ENCODE data around the gene ZNF662.

Gene ZNF662

GRCh38 chr3:42887084-42887483 lies 18.9 kb upstream of the ZNF662 start:
- no peak for DNase-seq (ENCODE audit: low read depth)

GRCh38 chr3:42891042-42891441 lies 14.9 kb upstream of the ZNF662 start:
- no peak for DNase-seq (ENCODE audit: low read depth)

- no peak for DNase-seq (ENCODE audit: low read depth)
These were observed 13.8 kb upstream of the ZNF662 start for GRCh38 chr3:42892169-42892568.

- no peak for DNase-seq (ENCODE audit: low read depth)
These were observed 13.1 kb upstream of the ZNF662 start for GRCh38 chr3:42892807-42893206.

- DNase-seq (ENCODE audit: low read depth) = no peak
These were observed 11.0 kb upstream of the ZNF662 start for GRCh38 chr3:42894698-42895579.

GRCh38 chr3:42895580-42895868 lies 10.4 kb upstream of the ZNF662 start:
- DNase-seq (ENCODE audit: low read depth) = no peak

- no peak for DNase-seq (ENCODE audit: low read depth)
These were observed 6.9 kb upstream of the ZNF662 start for GRCh38 chr3:42898896-42899675.

GRCh38 chr3:42900226-42901072 lies 5.5 kb upstream of the ZNF662 start:
- no peak for DNase-seq (ENCODE audit: low read depth)

- DNase-seq (ENCODE audit: low read depth) = no peak
These were observed 4.9 kb upstream of the ZNF662 start for GRCh38 chr3:42901073-42901415.

GRCh38 chr3:42902257-42902656 lies 3.7 kb upstream of the ZNF662 start:
- DNase-seq (ENCODE audit: low read depth) = no peak

GRCh38 chr3:42904076-42904475 lies 1.9 kb upstream of the ZNF662 start:
- no peak for DNase-seq (ENCODE audit: low read depth)

GRCh38 chr3:42905740-42906069 lies 237 bp upstream of the ZNF662 start:
- no peak for DNase-seq (ENCODE audit: low read depth)

GRCh38 chr3:42906848-42907183 lies 874 bp downstream of the ZNF662 start:
- DNase-seq (ENCODE audit: low read depth) = no peak

GRCh38 chr3:42908675-42909074 lies 2.7 kb downstream of the ZNF662 start:
- no peak for DNase-seq (ENCODE audit: low read depth)

- no peak for DNase-seq (ENCODE audit: low read depth)
These were observed 5.6 kb downstream of the ZNF662 start for GRCh38 chr3:42911551-42911950.

GRCh38 chr3:42914771-42915515 lies 9.0 kb downstream of the ZNF662 start:
- DNase-seq (ENCODE audit: low read depth) = no peak

GRCh38 chr3:42923606-42924005 lies 17.7 kb downstream of the ZNF662 start:
- DNase-seq (ENCODE audit: low read depth) = no peak

- no peak for DNase-seq (ENCODE audit: low read depth)
These were observed 20.4 kb downstream of the ZNF662 start for GRCh38 chr3:42926310-42926709.

- DNase-seq (ENCODE audit: low read depth) = no peak
These were observed 28.2 kb downstream of the ZNF662 start for GRCh38 chr3:42934111-42934510.

- no peak for DNase-seq (ENCODE audit: low read depth)
These were observed 29.0 kb downstream of the ZNF662 start for GRCh38 chr3:42934910-42935309.

GRCh38 chr3:42935472-42935871 lies 29.5 kb downstream of the ZNF662 start:
- no peak for DNase-seq (ENCODE audit: low read depth)

All from stimulated activated CD8-positive, alpha-beta memory T cell treated with anti-CD3 and anti-CD28 coated beads, Interleukin-15, amount 100 ng/mL, for 24 hours (primary cell).